Measurements from ENCODE around the gene CTU1. TPM values are rescaled to one million over a fixed set of nuclear protein-coding genes. Genes with fewer than 3 reads are reported as not detected.

CTU1 gene
- total RNA-seq, 3 donors from 2014 or later (not counting 1 experiment from before 2014, with no cell fraction given), result 2.5 to 6.5 (median 3.8) TPM

DNA sequence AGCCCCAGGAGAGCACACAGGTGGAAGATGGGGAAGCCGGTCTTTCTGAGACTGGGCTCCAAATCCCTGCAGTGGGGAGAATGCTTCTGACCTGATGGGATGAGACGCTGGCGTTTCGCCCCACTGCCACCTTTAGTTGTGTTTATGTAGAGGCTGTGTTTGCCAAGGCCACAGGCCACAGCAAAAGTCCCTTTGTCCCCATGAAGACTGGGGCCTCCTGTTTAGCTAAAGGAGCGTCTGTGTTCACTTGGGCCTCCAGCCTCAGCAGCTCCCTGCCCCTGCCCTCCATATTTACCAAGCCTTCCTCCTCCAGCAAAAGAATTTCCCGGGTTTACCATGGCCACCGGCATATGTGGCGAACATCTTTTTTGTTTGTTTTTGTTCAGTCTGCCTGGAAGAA is 15.1 kb downstream of the CTU1 start:
- peaks cover 4% of the 10 kb centered on the region for H3K36me3 ChIP-seq (ENCODE audit: control insufficient read depth, insufficient read depth, low read length)
- H3K36me3 Mint-ChIP-seq, result no peaks in the 10 kb centered on the region
- H3K9me3 Mint-ChIP-seq, result no peaks in the 10 kb centered on the region
- no peak overlapping the region for H3K4me3 Mint-ChIP-seq
- intact Hi-C loops (cut with micrococcal nuclease), result loop anchor here (5.0 to 10.0 kb wide), 2 partner anchors 71 to 158 kb away; no protein-coding TSS in a partner anchor
- no peak overlapping the region for H3K27ac ChIP-seq (ENCODE audit: low read length)
- no peak overlapping the region for H3K27ac Mint-ChIP-seq
- TF ChIP-seq, protein P1, sequence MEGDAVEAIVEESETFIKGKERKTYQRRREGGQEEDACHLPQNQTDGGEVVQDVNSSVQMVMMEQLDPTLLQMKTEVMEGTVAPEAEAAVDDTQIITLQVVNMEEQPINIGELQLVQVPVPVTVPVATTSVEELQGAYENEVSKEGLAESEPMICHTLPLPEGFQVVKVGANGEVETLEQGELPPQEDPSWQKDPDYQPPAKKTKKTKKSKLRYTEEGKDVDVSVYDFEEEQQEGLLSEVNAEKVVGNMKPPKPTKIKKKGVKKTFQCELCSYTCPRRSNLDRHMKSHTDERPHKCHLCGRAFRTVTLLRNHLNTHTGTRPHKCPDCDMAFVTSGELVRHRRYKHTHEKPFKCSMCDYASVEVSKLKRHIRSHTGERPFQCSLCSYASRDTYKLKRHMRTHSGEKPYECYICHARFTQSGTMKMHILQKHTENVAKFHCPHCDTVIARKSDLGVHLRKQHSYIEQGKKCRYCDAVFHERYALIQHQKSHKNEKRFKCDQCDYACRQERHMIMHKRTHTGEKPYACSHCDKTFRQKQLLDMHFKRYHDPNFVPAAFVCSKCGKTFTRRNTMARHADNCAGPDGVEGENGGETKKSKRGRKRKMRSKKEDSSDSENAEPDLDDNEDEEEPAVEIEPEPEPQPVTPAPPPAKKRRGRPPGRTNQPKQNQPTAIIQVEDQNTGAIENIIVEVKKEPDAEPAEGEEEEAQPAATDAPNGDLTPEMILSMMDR (IDR thresholded peaks at IDR 0.05), result no peak
- 92% methylated on average over 8 of the region's 8 CpGs for WGBS (ENCODE audit: insufficient coverage)
- no peak overlapping the region for H3K4me3 ChIP-seq (ENCODE audit: low read length)
- DNase-seq, result no peak
- H3K27me3 Mint-ChIP-seq (ENCODE audit: low read depth in 2 of 2), result no peaks in the 10 kb centered on the region
- peaks cover 19% of the 10 kb centered on the region for H3K4me1 ChIP-seq (ENCODE audit: control insufficient read depth, insufficient read depth, low read length)
- H3K9me3 ChIP-seq (ENCODE audit: control insufficient read depth, insufficient read depth, low read length), result no peaks in the 10 kb centered on the region
- no peak for ATAC-seq
- H3K27me3 ChIP-seq (ENCODE audit: control insufficient read depth, insufficient read depth, low read length), result no peaks in the 10 kb centered on the region
- peaks cover 9 to 13% of the 10 kb centered on the region in 2 donors for H3K4me1 Mint-ChIP-seq

GRCh38 chr19:51091895-51092873 is 16.0 kb downstream of the CTU1 start:
- TF ChIP-seq, protein P1 (IDR thresholded peaks at IDR 0.05), result no peak
- no peak overlapping the region for H3K27ac ChIP-seq (ENCODE audit: low read length)
- no peak for DNase-seq
- no peak overlapping the region for H3K4me3 ChIP-seq (ENCODE audit: low read length)
- 83% methylated on average over 14 of the region's 16 CpGs for WGBS (ENCODE audit: insufficient coverage)
- no peak overlapping the region for H3K27ac Mint-ChIP-seq
- H3K4me1 Mint-ChIP-seq, result peaks cover 7 to 10% of the 10 kb centered on the region in 2 donors
- H3K4me1 ChIP-seq (ENCODE audit: control insufficient read depth, insufficient read depth, low read length), result peaks cover 11% of the 10 kb centered on the region
- no peaks in the 10 kb centered on the region for H3K27me3 ChIP-seq (ENCODE audit: control insufficient read depth, insufficient read depth, low read length)
- no peak for ATAC-seq
- H3K36me3 Mint-ChIP-seq, result no peaks in the 10 kb centered on the region
- H3K9me3 Mint-ChIP-seq, result no peaks in the 10 kb centered on the region
- H3K9me3 ChIP-seq (ENCODE audit: control insufficient read depth, insufficient read depth, low read length), result no peaks in the 10 kb centered on the region
- no peaks in the 10 kb centered on the region for H3K36me3 ChIP-seq (ENCODE audit: control insufficient read depth, insufficient read depth, low read length)
- intact Hi-C loops (cut with micrococcal nuclease), result loop anchor here (5.0 to 10.0 kb wide), 2 partner anchors 70 to 157 kb away; no protein-coding TSS in a partner anchor
- no peak overlapping the region for H3K4me3 Mint-ChIP-seq
- H3K27me3 Mint-ChIP-seq (ENCODE audit: low read depth in 2 of 2), result no peaks in the 10 kb centered on the region

DNA sequence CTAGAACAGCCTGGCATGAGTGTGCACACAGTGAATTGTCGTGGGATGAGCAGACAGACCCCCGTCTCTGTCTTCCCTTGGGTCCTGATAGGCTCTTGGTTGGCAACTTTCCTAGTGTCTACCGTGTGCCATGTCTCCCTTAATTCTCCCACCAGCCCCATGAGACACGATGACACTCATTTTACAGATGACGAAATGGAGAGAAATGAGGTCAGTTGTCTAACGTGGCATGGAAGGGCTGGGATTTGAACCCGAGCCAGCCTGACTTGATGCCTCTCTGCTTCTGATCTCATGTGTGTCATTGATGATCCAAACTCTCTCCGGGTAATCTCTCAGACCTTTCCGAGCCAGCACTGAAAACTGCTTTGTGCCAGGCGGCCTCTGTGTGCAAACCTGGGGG is 17.1 kb downstream of the CTU1 start:
- Mint-ChIP-seq H3K36me3 (no peaks in the 10 kb centered on the region), H3K9me3 (no peaks in the 10 kb centered on the region), H3K4me3 (no peak overlapping the region), H3K27ac (no peak overlapping the region), H3K27me3 (ENCODE audit: low read depth in 2 of 2) (no peaks in the 10 kb centered on the region), H3K4me1 (peaks cover 0 to 3% of the 10 kb centered on the region in 2 donors)
- intact Hi-C loops (cut with micrococcal nuclease), result loop anchor here (5.0 to 10.0 kb wide), 2 partner anchors 69 to 156 kb away; no protein-coding TSS in a partner anchor
- no peaks in the 10 kb centered on the region for H3K36me3 ChIP-seq (ENCODE audit: control insufficient read depth, insufficient read depth, low read length)
- TF ChIP-seq, protein P1 (IDR thresholded peaks at IDR 0.05), result no peak
- no peak overlapping the region for H3K27ac ChIP-seq (ENCODE audit: low read length)
- peaks cover 5% of the 10 kb centered on the region for H3K4me1 ChIP-seq (ENCODE audit: control insufficient read depth, insufficient read depth, low read length)
- no peaks in the 10 kb centered on the region for H3K27me3 ChIP-seq (ENCODE audit: control insufficient read depth, insufficient read depth, low read length)
- ATAC-seq (no peak), DNase-seq (no peak)
- H3K9me3 ChIP-seq (ENCODE audit: control insufficient read depth, insufficient read depth, low read length), result no peaks in the 10 kb centered on the region
- H3K4me3 ChIP-seq (ENCODE audit: low read length), result no peak overlapping the region
- WGBS (ENCODE audit: insufficient coverage), result 93% methylated on average over 10 of the region's 10 CpGs

Measured in natural killer cell (primary cell).